Anterior cingulate cortex (tissue), 58 donors: ENCODE measurements around the gene AGAP1.

ENCODE experiments used
- DNase-seq, 58 donors: peaks; one replicate each; lab custom pipeline; 2025; lab: John Stamatoyannopoulos, UW

AGAP1 gene

DNA sequence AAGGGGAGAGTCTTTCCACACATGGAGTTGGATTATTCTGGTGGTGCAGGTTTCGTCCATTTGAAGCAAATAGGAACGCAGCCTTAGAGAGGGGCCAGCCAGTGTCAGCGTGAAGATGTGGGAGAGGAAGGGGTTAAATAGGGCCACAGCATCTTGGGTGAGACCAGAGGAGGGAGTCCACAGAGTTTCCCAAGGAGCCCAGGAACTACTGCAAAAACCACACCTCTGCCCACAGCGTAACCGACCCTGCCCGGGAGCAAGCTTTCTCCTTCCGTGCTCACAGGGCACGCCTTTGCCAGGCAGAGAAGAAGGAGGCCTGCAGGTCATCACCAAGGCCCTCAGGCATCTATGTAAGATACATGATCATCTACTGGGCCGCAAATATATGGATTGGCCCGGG is 314.5 kb downstream of the AGAP1 start:
- DNase-seq, result no peak

DNA sequence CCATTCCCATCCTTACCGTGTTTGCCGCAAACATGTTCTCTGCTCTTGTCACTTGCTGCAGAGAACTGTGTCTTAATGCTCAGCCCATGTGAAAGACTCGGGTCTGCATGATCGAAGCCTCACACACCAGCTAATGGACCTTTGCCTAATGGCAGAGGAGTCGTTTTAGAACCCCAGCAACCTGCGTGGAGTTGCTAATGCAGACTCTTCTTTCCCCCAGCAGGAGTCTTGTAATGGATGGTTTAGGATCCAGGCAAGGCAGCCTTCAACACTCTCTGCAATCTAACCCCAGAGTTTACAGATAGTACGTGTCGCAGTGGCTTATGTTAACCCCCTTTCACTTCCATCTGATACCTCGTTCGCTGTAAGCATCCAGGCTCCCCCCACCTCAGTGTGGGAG is 316.4 kb downstream of the AGAP1 start:
- no peak for DNase-seq

DNA sequence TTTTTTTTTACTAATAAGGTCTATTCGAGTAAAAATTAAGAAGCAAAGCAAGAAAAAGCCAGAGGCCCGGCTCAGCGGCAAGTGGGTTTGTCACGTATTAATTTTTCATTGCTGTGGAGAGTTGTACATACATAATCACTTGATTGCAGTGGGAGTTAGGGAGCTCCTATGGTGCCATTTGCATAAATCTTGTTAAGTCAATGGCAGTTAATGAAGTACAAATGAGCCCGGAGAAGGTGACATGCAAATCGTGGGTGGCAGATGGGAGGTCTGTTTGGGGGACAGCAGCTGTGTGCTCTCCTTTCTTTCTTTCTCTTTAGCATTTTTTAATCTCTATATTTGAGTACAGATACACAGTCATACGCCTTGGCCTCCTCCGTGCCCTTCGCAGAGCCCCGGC is 317.0 kb downstream of the AGAP1 start:
- no peak for DNase-seq

DNA sequence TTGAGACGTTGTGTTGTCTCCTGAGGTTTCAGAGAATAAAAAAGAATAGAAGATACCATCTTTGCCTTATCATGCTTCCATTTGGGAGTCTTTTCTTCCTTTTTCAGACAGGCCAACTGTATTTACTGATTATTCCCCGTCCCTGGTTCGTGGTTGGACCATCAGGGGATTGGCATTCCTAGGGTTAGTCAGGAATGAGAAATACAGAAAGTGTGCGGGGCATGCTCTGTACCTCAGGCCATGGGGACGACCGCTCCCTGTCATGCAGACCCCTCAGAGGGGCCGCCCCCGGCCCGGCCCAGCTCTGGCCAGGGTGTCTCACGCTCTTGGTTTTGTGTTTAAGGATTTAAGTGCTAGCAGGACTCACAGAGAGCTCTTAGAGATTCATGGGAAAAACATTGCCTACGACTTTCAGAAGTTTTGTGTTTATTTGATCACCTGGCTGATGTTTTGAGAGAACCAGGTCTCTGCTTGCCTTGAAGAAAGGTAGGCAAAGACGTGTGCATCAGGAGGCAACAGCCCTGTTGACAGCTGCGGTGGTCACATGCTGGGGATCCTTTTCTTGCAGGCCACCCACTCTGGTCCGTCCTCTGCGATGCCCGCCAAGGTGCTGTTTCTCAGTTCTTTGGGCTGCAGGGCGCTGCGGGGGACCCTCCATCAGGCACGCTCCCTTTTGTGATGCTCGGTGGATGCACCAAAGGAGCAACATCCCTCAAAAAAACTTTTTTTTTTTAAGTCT is 317.8 kb downstream of the AGAP1 start:
- no peak for DNase-seq

DNA sequence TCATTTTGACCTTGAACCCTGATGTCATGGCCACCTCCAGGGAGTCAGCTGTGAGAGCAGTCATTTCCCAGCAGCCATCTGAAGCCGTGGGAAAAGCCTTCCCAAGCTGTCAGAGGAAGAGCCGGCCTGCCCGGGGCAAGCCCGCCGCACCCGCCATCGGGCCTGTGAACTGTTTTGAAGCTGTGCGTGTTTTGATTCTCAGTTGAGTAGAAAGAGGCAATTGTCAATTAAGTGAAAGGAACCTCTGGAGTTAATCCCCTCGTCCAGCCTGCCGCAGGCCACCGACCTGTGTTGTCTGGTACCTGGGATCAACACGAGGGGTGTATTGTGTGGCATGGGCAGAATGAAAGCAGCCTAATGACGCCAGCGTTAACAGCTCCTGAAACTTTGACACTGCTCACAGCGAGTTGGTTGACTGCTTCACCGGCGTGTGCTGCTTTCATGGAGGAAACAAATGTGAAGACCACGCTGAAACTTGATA is 318.4 kb downstream of the AGAP1 start:
- no peak for DNase-seq

DNA sequence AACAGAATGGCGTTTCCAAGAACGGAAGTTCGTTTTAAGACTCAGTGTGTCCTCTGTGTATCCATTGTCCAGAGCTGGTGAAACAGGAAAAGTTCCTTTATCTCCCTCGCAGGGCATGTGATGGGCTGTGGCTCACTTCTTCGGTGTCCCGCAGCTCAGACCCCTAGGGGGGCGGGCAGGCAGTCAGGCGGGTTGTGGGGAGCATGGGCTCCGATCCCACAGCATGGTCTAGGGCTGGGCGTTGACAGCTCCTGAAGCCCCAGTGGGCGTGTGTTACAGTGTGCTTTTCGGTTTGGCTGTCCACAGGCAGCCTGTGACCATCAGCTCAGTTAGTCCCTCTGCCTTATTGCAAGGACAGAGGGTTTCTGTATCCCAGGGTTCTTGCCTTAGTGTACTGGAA is 319.6 kb downstream of the AGAP1 start:
- DNase-seq, result no peak

DNA sequence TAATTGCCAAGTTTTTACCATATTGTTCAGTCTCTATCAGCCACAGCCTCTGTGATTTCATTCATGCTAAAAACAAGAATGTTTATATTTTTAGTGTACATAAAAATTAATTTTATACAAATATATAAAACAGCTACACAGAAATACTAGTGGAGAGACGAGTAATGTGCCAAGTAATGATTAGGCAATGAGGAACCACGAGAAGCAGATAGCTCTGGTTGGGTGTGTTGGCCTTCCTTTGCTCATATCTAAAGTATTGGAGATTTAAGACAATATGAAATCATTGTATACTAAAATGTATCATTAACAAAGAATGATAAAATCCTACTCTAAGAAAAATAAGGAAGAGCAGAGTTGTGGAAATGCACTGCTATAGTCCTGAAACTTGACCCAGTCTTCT is 326.7 kb downstream of the AGAP1 start:
- no peak for DNase-seq

DNA sequence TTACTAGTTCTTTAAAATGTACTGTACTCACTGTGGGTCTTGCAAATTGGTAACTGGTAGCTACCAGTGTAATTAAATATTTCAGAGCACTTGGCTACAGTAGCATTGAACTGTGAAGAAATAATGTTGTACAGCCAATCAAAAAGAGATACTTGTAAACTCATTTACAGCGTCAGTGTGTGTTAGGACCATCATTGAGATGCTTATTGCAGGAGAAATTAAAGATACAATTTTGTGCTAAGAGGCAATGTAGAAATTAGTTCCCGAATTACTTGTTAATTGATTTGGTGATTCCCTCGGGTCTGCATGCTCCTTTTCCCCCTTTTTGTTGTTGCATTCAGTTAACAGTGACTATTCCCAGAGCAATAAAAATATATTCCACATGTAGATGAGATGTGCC is 330.5 kb downstream of the AGAP1 start:
- no peak for DNase-seq

DNA sequence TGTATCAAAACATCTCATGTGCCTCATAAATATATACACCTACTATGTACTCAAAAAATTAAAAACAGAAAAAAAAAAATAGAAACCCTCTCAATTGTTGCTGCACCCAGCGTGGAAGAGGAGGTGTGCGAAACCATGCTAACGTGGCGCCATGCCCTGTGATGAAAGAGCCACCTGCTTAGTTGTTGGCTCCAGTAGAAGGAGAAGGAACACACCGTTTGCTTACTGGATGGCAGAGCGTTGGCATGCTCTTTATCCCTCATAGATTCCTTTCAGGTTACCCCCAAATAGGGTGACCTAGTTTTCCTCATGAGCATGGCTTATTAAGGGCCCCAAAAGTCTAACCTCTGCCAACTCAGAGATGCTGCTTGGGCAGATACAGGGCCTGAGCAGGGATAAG is 332.1 kb downstream of the AGAP1 start:
- DNase-seq, result no peak

DNA sequence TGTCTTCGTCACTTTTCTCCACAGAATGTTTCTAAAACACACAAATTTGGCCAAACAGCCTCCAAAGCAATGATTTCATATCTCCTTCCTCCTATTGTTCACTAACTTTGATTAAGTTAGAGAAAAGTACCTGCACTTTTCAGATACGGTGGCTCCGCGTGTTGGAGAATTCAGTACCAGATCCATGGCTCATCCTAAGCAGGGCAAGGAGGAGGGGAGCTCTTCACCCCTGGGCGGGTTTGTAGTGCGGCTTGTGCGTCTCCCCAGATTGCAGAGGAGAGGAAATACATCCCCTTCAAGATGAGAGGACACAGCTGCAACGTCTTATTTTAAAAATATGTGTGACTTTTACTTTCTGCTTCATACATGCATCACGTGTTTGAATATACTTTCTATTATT is 333.0 kb downstream of the AGAP1 start:
- DNase-seq, result no peak

DNA sequence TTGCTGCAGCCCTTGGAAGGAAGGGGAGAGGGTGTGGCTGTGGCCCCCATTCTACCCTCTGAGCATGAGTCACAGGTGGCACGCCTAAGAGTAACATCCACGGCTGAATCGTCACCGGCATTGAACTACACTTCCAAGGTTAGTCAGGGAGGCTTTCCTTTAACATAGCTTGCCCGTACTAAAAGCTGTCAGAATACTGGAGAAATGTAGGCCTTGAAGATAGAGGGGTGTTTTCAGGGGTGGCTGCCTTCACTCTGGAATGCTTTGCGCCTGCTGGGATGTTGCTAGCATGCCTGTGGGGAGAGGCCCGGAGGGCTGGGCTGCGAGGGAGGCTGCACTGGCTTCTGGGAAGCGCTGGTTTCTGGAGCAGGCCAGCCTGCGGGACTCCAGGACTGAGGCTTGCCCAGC is 333.7 kb downstream of the AGAP1 start:
- DNase-seq, result no peak

DNA sequence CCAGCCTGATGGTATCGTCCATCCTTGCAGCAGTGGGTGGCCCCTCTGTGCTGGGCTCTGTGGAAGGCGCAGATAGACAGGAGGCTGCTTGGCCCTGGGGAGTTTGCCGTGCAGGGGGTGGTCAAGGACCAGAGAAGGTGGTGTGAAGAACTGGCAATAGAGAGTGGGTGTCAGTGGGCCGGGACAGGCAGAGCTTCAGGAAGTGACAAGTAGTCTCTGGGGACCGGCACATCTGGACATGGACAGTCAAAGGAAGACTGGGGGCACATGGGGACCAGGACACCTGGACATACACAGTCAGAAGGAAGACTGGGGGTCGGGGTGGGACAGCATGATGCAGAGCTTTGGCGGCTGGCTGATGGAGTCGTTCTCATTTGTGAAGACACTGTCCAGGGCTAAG is 335.9 kb downstream of the AGAP1 start:
- no peak for DNase-seq

DNA sequence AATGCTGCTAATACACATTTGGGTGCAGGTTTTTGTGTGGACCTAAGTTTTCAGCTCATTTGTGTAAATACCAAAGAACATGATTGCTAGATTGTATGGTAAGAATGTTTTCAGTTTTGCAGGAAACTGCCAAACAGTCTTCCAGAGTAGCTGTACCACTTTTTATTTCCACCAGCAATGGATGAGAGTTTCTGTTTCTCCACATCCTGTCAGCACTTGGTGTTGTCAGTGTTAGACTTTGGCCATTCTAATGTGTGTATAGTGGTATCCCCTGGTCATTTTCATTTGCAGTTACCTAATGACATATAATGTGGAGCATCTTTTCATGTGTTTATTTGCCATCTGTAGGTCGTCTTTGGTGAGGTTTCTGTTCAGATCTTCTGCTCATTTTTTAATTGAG is 337.9 kb downstream of the AGAP1 start:
- DNase-seq, result no peak

DNA sequence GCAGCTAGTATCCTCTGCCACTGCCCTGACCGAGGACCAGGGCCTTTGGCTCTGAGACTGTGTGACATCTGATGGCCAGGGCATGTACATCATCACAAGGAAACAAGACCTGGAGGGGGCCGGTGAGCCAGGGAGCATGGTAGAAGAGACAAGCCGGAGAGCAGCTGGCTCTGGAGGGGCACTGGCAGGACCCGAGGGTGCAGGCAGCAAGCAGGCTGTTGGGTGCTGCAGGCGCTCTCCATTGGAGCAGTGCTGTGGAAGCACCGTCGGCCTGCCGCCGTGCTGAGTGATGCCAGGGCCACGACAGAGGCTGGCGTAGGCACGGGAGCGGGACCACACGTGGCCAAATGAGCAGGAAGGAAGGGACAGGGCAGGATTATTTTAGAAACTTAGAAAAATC is 339.1 kb downstream of the AGAP1 start:
- no peak for DNase-seq

DNA sequence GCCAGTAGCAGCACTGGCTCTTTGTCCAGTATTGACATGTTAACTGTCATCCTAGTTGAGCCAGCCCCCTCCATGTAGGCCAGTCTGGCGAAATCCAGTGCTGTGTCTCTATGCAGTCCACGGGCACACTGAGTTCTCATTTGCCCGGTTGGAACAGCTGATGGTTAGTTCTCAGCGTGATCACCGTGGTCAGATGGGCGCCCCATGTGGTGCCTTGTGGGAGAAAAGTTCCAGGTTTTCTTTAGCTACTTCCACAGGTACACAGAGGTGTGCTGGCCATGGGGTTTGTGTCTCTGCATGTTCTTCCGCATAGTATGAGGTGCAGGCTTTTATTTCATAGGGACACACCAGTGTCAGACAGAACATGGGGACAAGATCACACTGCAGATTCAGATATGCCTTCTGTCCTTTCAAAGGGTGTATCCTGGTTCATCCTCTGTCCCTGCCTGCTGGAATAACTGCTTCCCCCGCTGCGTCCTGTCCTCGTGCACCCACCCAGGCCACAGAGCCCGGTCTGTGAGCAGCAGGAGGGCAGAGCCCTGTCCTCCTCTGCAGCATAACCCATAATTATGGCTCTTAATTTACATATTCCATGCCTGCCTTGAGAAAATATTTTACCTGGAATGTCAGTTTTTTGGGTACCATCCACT is 340.3 kb downstream of the AGAP1 start:
- DNase-seq, result no peak

DNA sequence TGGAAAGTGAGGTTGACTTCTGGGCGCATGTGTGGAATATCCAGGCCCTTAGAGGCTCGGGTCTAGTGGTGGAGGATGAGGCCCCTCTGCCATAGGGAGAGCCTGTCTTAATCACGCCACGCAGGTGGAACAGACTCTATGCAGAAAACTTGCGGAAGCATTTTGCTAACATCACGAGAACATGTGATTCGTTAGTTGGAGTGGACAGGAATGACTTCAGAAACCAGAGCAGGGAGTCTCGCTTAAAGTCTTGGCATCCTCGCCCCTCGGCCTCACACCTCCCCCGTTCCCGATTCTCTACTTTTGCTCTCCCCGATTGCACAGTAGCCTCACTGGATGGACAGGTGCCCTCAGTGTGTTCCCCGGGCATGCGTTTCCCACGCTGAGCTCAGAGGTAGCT is 340.9 kb downstream of the AGAP1 start:
- DNase-seq, result no peak

DNA sequence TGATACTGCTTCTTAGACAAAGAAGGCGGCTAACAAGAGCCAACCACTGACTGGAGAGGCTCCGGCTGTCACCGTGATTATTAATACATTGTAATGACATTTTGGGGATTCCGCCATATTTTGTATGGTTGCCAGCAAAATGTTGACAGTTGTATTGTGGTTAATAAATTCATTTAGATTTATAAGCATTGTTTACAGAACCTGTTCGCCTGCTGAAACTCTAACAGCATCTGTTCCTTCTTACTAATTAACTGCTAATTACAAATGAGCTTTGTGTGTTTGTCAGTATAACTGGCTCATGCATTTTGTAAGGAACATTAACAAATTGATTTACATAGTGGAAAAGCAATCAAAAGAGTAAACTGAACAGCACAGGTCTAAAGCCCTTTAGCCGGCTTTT is 342.0 kb downstream of the AGAP1 start:
- no peak for DNase-seq

DNA sequence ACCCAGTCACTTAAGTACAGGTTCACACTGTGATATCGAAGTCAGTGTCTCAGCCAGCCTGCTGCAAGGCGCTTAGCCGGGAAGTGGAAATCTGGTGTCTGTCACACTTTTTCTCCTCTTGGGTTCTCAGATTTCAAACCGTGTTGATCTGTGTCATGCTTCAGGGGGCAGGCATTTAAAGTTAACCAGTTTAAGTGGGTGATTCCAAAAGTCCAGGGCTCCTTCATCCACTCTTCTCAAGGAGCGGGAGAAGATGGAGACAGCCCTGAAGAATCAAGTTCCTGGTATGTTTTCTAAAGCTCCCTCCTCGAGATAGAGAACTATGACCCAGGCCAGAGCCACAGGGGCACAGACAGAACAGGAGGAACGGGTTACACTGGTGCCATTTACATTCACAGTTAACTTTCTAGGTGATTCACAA is 342.7 kb downstream of the AGAP1 start:
- DNase-seq, result no peak

DNA sequence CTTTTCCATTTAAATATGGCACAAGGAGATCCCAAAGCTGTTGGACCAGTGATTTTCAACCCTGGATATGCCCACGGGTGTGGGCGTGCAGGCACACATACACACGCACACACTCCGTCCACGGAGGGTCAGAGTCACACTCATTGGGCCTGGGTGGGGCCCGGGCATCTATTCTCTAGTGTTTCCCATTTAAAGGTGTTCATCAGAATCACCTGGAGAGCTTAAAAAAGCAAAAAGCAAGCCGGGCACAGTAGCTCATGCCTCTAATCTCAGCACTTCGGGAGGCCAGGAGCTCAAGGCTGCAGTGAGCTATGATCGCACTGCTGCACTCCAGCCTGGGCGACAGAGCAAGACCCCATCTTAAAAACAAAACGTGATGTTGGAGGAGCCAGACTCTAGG is 345.4 kb downstream of the AGAP1 start:
- DNase-seq, result no peak

DNA sequence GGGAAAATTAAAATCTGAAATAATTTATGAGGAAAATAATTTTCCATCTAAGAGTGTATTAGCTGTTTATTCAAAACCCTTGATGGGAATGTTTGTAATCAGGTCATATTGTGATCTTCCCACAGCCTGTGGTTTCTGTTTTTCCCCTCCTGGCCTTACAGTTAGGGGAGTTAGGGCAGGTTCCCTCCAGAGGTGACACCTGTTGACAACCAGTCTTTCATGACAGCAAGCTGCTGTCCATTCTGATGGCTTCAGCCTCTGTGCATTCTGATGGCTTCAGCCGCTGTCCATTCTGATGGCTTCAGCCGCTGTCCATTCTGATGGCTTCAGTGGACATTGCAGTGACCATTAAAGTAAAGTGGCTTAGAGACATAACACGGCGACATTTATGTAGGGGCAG is 346.1 kb downstream of the AGAP1 start:
- no peak for DNase-seq

DNA sequence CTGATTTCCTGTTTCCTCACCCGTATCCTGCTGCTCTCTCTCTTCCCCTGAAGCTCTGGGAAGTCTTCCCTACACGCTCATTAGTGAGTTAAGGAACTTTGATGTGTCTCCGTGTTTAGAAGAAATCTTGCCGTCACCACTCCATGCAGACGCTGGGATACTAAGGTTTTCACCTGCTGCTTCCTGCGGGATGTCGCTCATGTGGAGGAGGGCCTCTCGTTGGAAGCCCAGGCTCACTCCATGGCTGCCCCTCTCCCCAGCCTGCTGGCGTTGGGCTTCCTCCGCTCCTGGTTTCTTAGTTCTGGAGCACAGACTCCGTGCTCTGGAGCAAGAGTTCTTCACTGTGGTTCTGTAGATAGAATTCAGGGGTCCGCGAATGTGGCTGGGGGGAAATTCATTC is 348.0 kb downstream of the AGAP1 start:
- DNase-seq, result no peak

DNA sequence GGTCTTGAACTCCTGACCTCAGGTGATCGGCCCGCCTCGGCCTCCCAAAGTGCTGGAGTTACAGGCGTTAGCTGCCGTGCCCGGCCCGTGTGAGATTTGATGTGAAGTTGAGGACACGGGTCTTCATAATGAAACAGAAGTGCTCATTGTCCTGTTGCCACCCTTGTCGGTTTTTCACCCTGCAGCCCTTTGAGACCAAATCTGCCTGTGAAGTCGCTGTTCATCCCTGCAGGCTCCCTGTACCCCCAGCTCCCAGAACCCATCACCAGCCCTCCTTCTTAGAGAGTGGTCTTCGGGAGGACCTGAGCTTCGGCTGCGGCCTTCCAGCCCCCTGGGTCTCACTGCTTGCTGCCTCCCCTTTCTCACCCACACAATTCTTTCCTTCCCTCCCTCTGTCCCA is 349.1 kb downstream of the AGAP1 start:
- no peak for DNase-seq
